ENCODE data around the gene ALOX15B.

Gene ALOX15B

DNA sequence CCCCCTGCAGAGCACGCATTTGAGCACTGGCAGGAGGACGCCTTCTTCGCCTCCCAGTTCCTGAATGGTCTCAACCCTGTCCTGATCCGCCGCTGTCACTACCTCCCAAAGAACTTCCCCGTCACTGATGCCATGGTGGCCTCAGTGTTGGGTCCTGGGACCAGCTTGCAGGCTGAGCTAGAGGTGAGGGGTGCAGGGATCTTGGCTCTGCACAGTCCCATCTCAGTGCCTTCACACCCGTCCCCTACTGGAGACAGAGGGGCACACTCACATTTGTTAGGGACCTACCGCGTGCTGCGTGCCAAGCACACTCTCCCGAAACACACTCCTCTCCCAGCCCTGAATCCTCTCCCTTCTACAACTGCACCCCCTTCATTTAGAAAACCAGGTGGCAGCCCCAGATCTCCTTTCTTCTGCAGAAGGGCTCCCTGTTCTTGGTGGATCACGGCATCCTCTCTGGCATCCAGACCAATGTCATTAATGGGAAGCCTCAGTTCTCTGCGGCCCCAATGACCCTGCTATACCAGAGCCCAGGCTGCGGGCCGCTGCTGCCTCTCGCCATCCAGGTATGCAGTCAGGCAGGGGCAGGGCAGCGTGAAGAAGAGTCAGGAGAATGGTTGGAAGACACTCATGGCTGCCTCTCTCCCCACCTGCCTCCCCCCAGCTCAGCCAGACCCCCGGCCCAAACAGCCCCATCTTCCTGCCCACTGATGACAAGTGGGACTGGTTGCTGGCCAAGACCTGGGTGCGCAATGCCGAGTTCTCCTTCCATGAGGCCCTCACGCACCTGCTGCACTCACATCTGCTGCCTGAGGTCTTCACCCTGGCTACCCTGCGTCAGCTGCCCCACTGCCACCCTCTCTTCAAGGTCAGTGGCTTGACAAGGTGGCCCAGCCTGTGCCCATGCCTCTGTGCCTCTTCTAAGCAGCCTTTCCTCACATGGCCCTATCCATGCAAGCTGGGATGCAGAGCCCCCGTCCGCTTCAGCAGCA is 6.3 kb downstream of the ALOX15B start:
- DNase-seq (ENCODE audit: low read depth): no peak
- H3K4me3 ChIP-seq (ENCODE audit: low read length): no peak overlapping the region
- TF ChIP-seq, protein P1, sequence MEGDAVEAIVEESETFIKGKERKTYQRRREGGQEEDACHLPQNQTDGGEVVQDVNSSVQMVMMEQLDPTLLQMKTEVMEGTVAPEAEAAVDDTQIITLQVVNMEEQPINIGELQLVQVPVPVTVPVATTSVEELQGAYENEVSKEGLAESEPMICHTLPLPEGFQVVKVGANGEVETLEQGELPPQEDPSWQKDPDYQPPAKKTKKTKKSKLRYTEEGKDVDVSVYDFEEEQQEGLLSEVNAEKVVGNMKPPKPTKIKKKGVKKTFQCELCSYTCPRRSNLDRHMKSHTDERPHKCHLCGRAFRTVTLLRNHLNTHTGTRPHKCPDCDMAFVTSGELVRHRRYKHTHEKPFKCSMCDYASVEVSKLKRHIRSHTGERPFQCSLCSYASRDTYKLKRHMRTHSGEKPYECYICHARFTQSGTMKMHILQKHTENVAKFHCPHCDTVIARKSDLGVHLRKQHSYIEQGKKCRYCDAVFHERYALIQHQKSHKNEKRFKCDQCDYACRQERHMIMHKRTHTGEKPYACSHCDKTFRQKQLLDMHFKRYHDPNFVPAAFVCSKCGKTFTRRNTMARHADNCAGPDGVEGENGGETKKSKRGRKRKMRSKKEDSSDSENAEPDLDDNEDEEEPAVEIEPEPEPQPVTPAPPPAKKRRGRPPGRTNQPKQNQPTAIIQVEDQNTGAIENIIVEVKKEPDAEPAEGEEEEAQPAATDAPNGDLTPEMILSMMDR (conservative IDR thresholded peaks at IDR 0.05; ENCODE audit: low read depth, low read length): no peak

DNA sequence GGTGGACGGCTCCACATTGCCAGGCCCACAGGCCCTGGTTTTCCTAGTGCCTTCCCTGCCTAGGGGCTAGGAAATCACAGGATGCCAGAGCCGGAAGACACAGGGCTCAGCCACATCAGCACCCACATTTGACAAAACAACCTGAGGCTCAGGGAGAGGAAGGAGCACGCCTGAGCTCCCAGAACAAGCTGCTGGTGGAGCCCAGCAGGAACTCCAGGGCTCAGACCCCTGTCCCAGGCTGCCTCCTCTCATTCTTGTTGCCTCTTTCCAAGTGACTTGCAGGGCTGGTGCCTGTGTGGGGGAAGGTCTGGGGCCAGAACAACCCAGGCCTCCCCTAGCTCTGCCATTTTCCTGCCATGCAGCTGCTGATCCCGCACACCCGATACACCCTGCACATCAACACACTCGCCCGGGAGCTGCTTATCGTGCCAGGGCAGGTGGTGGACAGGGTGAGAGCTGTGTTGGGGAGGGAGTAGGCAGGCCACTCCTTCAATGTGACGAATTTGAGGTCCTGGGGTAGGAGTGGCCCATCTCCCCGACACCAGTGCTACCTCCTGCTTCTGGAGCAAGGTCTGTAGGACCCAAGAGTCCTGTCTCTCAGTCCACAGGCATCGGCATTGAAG is 7.6 kb downstream of the ALOX15B start:
- no peak overlapping the region for H3K4me3 ChIP-seq (ENCODE audit: low read length)
- TF ChIP-seq, protein P1 (conservative IDR thresholded peaks at IDR 0.05; ENCODE audit: low read depth, low read length): no peak
- DNase-seq (ENCODE audit: low read depth): no peak

DNA sequence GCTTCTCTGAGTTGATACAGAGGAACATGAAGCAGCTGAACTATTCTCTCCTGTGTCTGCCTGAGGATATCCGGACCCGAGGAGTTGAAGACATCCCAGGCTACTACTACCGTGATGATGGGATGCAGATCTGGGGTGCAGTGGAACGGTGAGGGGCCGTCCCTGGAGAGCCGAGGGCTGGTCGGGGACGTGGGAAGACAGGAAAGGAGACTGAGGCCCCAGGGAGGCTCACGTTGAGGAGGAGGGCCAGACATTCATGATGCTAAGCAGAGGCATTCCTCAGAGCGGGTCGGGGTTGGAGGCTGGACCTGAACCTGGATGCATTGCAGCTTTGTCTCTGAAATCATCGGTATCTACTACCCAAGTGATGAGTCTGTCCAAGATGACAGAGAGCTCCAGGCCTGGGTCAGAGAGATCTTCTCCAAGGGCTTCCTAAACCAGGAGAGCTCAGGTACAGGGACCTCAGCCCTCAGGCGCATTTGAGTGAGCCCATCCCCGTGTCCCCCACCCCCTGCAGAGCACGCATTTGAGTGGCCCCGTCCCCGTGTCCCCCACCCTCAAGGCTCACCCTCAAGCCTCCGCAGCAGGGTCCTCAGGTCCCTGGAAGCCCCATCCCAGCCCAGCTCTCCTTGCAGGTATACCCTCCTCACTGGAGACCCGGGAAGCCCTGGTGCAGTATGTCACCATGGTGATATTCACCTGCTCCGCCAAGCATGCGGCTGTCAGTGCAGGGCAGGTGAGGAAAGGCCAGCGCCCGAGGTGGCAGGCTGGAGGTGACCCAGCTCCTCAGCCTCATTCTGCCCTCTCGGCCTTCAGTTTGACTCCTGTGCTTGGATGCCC is 8.3 kb downstream of the ALOX15B start:
- no peak overlapping the region for H3K4me3 ChIP-seq (ENCODE audit: low read length)
- no peak for DNase-seq (ENCODE audit: low read depth)
- TF ChIP-seq, protein P1 (conservative IDR thresholded peaks at IDR 0.05; ENCODE audit: low read depth, low read length): no peak

DNA sequence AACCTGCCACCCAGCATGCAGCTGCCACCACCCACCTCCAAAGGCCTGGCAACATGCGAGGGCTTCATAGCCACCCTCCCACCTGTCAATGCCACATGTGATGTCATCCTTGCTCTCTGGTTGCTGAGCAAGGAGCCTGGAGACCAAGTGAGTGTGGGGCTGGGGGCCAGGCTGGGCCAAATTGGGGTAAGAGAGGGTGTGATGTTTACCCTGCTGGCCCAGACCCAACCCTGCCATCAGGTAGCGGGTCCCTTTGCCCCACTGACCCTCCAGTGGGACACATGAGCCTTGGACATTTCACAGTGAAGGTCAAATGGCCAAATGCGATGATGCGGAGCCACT is 8.9 kb downstream of the ALOX15B start:
- TF ChIP-seq, protein P1 (conservative IDR thresholded peaks at IDR 0.05; ENCODE audit: low read depth, low read length): no peak
- no peak overlapping the region for H3K4me3 ChIP-seq (ENCODE audit: low read length)
- no peak for DNase-seq (ENCODE audit: low read depth)

DNA sequence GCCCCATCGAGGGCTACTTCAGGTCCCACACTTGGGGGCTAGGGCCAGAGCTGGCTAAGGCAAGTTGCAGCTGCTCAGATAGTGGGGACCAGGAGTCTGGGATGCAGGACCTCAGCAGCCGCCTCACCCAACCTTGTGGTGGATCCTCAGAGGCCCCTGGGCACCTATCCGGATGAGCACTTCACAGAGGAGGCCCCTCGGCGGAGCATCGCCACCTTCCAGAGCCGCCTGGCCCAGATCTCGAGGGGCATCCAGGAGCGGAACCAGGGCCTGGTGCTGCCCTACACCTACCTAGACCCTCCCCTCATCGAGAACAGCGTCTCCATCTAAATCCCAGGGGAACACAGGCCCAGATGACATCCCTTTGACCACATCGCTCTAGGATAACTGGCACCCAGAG is 9.4 kb downstream of the ALOX15B start:
- TF ChIP-seq, protein P1 (conservative IDR thresholded peaks at IDR 0.05; ENCODE audit: low read depth, low read length): no peak
- DNase-seq (ENCODE audit: low read depth): no peak

DNA sequence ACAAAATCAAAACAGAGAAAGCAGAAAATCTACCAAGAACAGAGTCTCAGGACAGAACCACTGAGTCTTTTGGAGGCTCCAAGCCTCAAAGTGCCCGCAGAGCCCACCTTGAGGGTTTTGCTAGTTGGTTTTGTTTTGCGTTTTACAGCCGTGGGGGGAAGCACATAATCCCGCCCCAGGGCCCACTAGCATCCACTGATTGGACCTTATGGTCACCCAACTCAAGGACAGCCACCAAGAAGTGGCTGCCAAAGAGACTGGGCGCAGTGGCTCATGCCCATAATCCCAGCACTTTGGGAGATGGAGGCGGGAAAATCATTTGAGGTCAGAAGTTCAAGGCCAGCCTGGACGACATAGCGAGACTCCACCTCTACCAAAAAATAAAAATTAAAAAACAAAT is 9.9 kb downstream of the ALOX15B start:
- no peak for DNase-seq (ENCODE audit: low read depth)
- TF ChIP-seq, protein P1 (conservative IDR thresholded peaks at IDR 0.05; ENCODE audit: low read depth, low read length): no peak
- H3K4me3 ChIP-seq (ENCODE audit: low read length): no peak overlapping the region

More for the DNA sequence above, 9.4 kb downstream of the ALOX15B start:
- no peak overlapping the region for H3K4me3 ChIP-seq (ENCODE audit: low read length)
